ENCODE measurements around the gene PBX3.

Gene PBX3

DNA sequence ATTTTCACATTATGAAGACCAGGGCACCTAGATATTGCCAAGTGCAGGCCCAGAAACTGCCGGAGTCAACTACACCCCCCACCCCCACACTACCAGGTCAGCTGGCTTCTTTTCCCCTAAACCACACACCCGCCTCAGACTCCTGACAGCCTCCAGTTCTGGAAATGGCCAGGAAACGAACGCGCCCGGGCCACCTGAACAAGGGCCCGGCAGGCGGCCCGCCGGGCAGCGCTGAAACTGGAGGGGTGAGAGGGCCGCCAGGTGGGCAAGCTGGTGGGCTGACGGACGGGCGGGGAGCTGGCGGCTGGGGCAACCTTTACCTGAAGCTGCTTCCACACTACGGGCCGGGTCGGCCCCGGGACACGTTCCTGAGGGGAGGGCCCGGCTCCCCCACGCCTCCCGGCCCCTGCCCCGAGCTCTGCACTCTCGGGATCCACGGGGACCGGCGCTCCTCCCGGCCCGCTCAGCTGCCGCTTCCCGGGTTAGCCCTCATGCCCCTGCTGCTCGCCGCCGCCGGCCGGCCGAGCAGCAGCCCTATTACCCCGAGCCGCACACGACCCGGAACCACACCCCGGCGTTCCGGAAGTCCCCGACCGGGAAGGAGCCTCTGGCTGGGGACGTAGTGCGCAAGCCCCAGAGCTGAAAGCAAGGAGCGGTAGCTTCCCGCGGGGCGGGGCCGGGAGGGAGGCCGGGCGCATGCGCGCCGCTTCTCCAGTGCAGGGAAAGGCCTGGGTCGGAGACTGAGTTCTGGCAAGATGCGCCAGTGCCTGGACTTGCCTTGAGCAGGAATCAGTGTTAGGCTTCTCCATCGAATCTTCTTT is 40.3 kb upstream of the PBX3 start, which contains the start of gene MAPKAP1:
Gene MAPKAP1 (minus strand): TSS at position 558 of the 821 bp plus-strand sequence. CDS start 34,634 bp downstream, outside the sequence.
- Histone ChIP-seq H3K36me3 (ENCODE audit: insufficient read depth, low read length) (no peaks in the 10 kb centered on the region), H3K4me2 (ENCODE audit: low read depth, low read length, poor library complexity, severe bottlenecking) (peak within 1 kb of the TSS; percentile 97), H3K4me3 (ENCODE audit: low read length, poor library complexity, severe bottlenecking) (peak within 1 kb of the TSS; percentile 97), H3K4me1 (ENCODE audit: insufficient read depth, low read length, poor library complexity, severe bottlenecking) (peaks cover 34% of the 10 kb centered on the region), H4K20me1 (ENCODE audit: insufficient read depth, low read length, poor library complexity, severe bottlenecking) (peaks cover 11% of the 10 kb centered on the region), H3K9me3 (ENCODE audit: insufficient read depth, low read depth, low read length) (no peaks in the 10 kb centered on the region), H3K27me3 (ENCODE audit: insufficient read depth, low read length, poor library complexity, severe bottlenecking) (no peaks in the 10 kb centered on the region), H3K9me2 (replicated peaks; ENCODE audit: low read depth, low read length) (no peaks in the 10 kb centered on the region), H3K9ac (ENCODE audit: low read depth, low read length, poor library complexity, severe bottlenecking) (peak within 1 kb of the TSS; percentile 81), H2AFZ (ENCODE audit: low read length) (peak within 1 kb of the TSS; percentile 96), H3F3A (ENCODE audit: low read depth) (no peaks in the 10 kb centered on the region), H3K79me2 (ENCODE audit: insufficient read depth, low read length) (peaks cover 46% of the 10 kb centered on the region)
- TF ChIP-seq EZH2phosphoT487 (IDR thresholded peaks at IDR 0.05; ENCODE audit: borderline replicate concordance) = no peak
- TF ChIP-seq, protein P1, sequence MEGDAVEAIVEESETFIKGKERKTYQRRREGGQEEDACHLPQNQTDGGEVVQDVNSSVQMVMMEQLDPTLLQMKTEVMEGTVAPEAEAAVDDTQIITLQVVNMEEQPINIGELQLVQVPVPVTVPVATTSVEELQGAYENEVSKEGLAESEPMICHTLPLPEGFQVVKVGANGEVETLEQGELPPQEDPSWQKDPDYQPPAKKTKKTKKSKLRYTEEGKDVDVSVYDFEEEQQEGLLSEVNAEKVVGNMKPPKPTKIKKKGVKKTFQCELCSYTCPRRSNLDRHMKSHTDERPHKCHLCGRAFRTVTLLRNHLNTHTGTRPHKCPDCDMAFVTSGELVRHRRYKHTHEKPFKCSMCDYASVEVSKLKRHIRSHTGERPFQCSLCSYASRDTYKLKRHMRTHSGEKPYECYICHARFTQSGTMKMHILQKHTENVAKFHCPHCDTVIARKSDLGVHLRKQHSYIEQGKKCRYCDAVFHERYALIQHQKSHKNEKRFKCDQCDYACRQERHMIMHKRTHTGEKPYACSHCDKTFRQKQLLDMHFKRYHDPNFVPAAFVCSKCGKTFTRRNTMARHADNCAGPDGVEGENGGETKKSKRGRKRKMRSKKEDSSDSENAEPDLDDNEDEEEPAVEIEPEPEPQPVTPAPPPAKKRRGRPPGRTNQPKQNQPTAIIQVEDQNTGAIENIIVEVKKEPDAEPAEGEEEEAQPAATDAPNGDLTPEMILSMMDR (conservative IDR thresholded peaks at IDR 0.05; ENCODE audit: low read length) = no peak

DNA sequence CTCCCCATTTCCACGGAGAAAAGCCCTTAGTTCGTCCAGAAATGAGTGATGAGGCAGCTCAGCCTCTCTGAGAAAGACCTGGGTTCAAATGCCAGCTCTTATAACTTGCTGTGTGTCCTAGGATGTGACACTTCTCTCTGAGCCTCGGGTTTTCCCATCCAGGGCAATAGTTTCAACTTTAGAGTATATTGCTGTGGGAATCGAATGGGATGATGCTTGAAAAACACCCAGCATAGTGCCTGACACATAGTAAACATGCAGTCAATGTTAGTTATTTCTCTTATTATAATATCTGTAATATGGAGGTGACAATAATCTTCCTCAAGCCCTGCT is 39.7 kb upstream of the PBX3 start:
- no peaks in the 10 kb centered on the region for H3K9me3 ChIP-seq (ENCODE audit: insufficient read depth, low read depth, low read length)
- no peaks in the 10 kb centered on the region for H3K27me3 ChIP-seq (ENCODE audit: insufficient read depth, low read length, poor library complexity, severe bottlenecking)
- H3K36me3 ChIP-seq (ENCODE audit: insufficient read depth, low read length) = no peaks in the 10 kb centered on the region
- peak overlapping the region; percentile 96 for H2AFZ ChIP-seq (ENCODE audit: low read length)
- peaks cover 32% of the 10 kb centered on the region for H3K4me1 ChIP-seq (ENCODE audit: insufficient read depth, low read length, poor library complexity, severe bottlenecking)
- peaks cover 11% of the 10 kb centered on the region for H4K20me1 ChIP-seq (ENCODE audit: insufficient read depth, low read length, poor library complexity, severe bottlenecking)
- H3K9me2 ChIP-seq (replicated peaks; ENCODE audit: low read depth, low read length) = no peaks in the 10 kb centered on the region
- no peaks in the 10 kb centered on the region for H3F3A ChIP-seq (ENCODE audit: low read depth)
- peak overlapping the region; percentile 97 for H3K4me3 ChIP-seq (ENCODE audit: low read length, poor library complexity, severe bottlenecking)
- H3K79me2 ChIP-seq (ENCODE audit: insufficient read depth, low read length) = peaks cover 43% of the 10 kb centered on the region
- TF ChIP-seq, protein P1 (conservative IDR thresholded peaks at IDR 0.05; ENCODE audit: low read length) = no peak
- no peak for TF ChIP-seq EZH2phosphoT487 (IDR thresholded peaks at IDR 0.05; ENCODE audit: borderline replicate concordance)
- peak overlapping the region; percentile 75 for H3K4me2 ChIP-seq (ENCODE audit: low read depth, low read length, poor library complexity, severe bottlenecking)
- H3K9ac ChIP-seq (ENCODE audit: low read depth, low read length, poor library complexity, severe bottlenecking) = peak overlapping the region; percentile 81

DNA sequence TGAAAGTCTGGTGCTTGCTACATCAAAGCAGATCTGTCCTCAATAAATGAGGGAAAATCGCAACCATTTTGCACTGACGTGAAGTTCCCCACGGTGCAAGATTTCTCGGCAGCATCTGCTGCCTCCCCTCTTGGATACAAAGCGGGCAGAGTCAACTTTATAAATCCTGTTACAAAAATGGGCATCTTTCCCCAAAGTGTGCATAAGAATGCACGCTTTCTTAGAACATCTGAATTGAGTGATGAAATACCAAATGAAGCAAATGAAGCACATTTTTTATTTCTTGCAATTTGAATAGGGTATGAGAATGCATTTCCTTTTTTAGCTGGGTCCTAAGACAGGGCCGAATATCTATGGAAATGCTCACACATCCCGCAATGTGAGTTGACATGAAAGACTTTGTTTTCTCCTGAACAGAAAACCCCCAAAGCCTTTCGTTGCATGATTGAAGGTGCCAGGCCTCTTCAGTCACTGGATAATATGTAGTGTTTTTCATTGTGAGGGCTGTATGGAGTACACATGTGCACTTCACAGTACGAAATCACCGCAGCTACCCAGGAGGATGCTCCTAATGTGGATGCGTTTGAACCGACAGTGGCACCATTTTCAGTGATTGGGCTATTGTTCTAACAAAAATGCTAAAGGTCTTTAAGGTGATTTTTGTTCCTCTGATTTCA is 20.6 kb upstream of the PBX3 start:
- H3K9me2 ChIP-seq (replicated peaks; ENCODE audit: low read depth, low read length) = no peaks in the 10 kb centered on the region
- no peaks in the 10 kb centered on the region for H3F3A ChIP-seq (ENCODE audit: low read depth)
- TF ChIP-seq, protein P1 (conservative IDR thresholded peaks at IDR 0.05; ENCODE audit: low read length) = no peak
- no peak for TF ChIP-seq EZH2phosphoT487 (IDR thresholded peaks at IDR 0.05; ENCODE audit: borderline replicate concordance)
- no peaks in the 10 kb centered on the region for H4K20me1 ChIP-seq (ENCODE audit: insufficient read depth, low read length, poor library complexity, severe bottlenecking)
- H3K36me3 ChIP-seq (ENCODE audit: insufficient read depth, low read length) = no peaks in the 10 kb centered on the region
- H3K27me3 ChIP-seq (ENCODE audit: insufficient read depth, low read length, poor library complexity, severe bottlenecking) = no peaks in the 10 kb centered on the region
- no peaks in the 10 kb centered on the region for H3K9me3 ChIP-seq (ENCODE audit: insufficient read depth, low read depth, low read length)
- H3K4me3 ChIP-seq (ENCODE audit: low read length, poor library complexity, severe bottlenecking) = no peak overlapping the region
- H3K9ac ChIP-seq (ENCODE audit: low read depth, low read length, poor library complexity, severe bottlenecking) = no peak overlapping the region
- H3K4me2 ChIP-seq (ENCODE audit: low read depth, low read length, poor library complexity, severe bottlenecking) = no peak overlapping the region
- no peaks in the 10 kb centered on the region for H3K4me1 ChIP-seq (ENCODE audit: insufficient read depth, low read length, poor library complexity, severe bottlenecking)
- H3K79me2 ChIP-seq (ENCODE audit: insufficient read depth, low read length) = no peaks in the 10 kb centered on the region
- H2AFZ ChIP-seq (ENCODE audit: low read length) = no peak overlapping the region
